Coronary artery (tissue), 2 donors: Measurements from ENCODE around the gene PTPRR.

Experiments used
- DNase-seq: peaks from one replicate; pipeline ENCODE4 v3.0.0-alpha.2; 2017; ENCODE audit warnings: low spot score
- H3K27ac ChIP-seq, 2 donors: fragments of 200-600 bp; sonication (generic); one replicate each; pipeline ENCODE4 v1.5.1; 2016 to 2019
- H3K4me3 ChIP-seq: fragments of 200-600 bp; sonication (generic); 2 replicates; pipeline ENCODE4 v1.5.1; 2016; ENCODE audit warnings: mild to moderate bottlenecking, moderate library complexity
- TF ChIP-seq, protein P1 (sequence below): fragments of 200-600 bp; sonication (generic); IDR thresholded peaks from one replicate; pipeline ENCODE4 v1.5.1; 2019; ENCODE audit warnings: antibody characterized with exemption

PTPRR gene

GRCh38 chr12:70711831-70712230 is 208.7 kb downstream of the PTPRR start:
- Histone ChIP-seq H3K27ac (no peak overlapping the region), H3K4me3 (no peak overlapping the region)
- TF ChIP-seq, protein P1, sequence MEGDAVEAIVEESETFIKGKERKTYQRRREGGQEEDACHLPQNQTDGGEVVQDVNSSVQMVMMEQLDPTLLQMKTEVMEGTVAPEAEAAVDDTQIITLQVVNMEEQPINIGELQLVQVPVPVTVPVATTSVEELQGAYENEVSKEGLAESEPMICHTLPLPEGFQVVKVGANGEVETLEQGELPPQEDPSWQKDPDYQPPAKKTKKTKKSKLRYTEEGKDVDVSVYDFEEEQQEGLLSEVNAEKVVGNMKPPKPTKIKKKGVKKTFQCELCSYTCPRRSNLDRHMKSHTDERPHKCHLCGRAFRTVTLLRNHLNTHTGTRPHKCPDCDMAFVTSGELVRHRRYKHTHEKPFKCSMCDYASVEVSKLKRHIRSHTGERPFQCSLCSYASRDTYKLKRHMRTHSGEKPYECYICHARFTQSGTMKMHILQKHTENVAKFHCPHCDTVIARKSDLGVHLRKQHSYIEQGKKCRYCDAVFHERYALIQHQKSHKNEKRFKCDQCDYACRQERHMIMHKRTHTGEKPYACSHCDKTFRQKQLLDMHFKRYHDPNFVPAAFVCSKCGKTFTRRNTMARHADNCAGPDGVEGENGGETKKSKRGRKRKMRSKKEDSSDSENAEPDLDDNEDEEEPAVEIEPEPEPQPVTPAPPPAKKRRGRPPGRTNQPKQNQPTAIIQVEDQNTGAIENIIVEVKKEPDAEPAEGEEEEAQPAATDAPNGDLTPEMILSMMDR = no peak
- no peak for DNase-seq

- H3K4me3 ChIP-seq = no peak overlapping the region
- H3K27ac ChIP-seq = no peak overlapping the region
- TF ChIP-seq, protein P1 = no peak
- no peak for DNase-seq
These were observed 211.5 kb downstream of the PTPRR start for GRCh38 chr12:70709022-70709421.

DNA sequence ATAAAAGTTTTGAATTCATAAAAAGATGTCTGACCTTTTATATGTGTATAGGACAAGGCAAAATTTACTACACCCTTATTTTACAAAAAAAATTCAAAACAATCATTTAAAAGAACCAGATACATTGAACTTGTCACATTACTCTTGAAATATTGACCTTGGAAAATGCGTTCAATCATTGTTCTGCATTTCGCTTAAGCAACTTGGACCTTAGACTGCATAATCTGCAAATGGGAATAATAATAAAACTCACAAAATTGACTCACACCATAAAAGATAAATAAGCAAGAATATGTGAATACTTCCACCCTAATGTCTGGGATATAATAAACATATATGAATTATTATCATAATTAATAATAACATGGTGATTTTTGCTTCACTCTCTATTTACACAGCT is 213.9 kb downstream of the PTPRR start:
- TF ChIP-seq, protein P1 = no peak
- no peak for DNase-seq
- H3K4me3 ChIP-seq = no peak overlapping the region
- H3K27ac ChIP-seq = no peak overlapping the region

GRCh38 chr12:70698345-70698744 is 222.2 kb downstream of the PTPRR start:
- DNase-seq = no peak
- H3K4me3 ChIP-seq = no peak overlapping the region
- H3K27ac ChIP-seq = no peak overlapping the region
- TF ChIP-seq, protein P1 = no peak

- TF ChIP-seq, protein P1 = no peak
These were observed 225.0 kb downstream of the PTPRR start for GRCh38 chr12:70695361-70696023.

DNA sequence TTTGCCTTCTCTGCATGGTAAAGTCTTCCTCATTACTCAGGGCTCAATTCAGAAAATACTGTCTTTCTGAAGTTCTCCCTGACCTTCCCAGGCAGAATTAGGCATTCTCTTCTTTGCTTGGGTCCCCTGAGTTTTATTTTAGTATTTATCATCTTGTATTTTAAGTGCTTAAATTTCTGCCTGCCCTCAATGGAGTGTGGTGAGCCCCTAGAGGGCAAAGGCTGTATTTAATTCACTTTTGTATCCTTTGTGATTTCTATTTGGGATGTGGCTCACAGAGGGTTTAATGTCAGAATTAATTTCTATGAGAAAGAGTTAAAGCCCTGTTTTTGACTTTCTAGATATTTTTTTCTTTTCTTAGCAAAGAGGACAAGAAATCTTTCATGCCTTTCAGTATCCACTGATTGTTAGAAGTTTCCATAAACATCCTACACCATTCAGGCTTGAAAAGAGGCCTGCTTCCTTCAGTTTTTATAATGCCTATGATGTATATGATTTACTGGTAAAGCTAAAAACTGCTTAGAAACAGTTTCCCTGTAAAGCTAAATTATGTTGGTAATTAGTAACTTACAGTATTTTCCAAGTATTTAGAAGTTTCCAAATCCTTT is 227.8 kb downstream of the PTPRR start:
- DNase-seq = no peak
- TF ChIP-seq, protein P1 = no peak
- H3K27ac ChIP-seq = no peak overlapping the region
- no peak overlapping the region for H3K4me3 ChIP-seq

More at GRCh38 chr12:70695361-70696023, 225.0 kb downstream of the PTPRR start:
- no peak overlapping the region for H3K27ac ChIP-seq
- no peak for DNase-seq
- H3K4me3 ChIP-seq = no peak overlapping the region
